ENCODE results near the gene MGAT4A. TPM values are rescaled to one million over a fixed set of nuclear protein-coding genes. Genes with fewer than 3 reads are reported as not detected.

The MGAT4A gene
- total RNA-seq, 2 donors from 2014 or later: 44.0 to 80.8 TPM

GRCh38 chr2:98656800-98657199 is 74.1 kb downstream of the MGAT4A start:
- Histone ChIP-seq H3K4me1 (ENCODE audit: control insufficient read depth in 1 of 2, low read depth in 2 of 2) (peaks cover 4 to 5% of the 10 kb centered on the region in 2 donors), H3K36me3 (no peaks in the 10 kb centered on the region), H3K9me3 (no peaks in the 10 kb centered on the region), H3K27me3 (replicated peaks; ENCODE audit: insufficient read depth) (no peaks in the 10 kb centered on the region), H3K27ac (no peak overlapping the region), H3K4me3 (no peak overlapping the region)
- TF ChIP-seq, protein P1, sequence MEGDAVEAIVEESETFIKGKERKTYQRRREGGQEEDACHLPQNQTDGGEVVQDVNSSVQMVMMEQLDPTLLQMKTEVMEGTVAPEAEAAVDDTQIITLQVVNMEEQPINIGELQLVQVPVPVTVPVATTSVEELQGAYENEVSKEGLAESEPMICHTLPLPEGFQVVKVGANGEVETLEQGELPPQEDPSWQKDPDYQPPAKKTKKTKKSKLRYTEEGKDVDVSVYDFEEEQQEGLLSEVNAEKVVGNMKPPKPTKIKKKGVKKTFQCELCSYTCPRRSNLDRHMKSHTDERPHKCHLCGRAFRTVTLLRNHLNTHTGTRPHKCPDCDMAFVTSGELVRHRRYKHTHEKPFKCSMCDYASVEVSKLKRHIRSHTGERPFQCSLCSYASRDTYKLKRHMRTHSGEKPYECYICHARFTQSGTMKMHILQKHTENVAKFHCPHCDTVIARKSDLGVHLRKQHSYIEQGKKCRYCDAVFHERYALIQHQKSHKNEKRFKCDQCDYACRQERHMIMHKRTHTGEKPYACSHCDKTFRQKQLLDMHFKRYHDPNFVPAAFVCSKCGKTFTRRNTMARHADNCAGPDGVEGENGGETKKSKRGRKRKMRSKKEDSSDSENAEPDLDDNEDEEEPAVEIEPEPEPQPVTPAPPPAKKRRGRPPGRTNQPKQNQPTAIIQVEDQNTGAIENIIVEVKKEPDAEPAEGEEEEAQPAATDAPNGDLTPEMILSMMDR (IDR thresholded peaks at IDR 0.05): no peak
- no peak for DNase-seq (ENCODE audit: low spot score)
- ATAC-seq (ENCODE audit: insufficient number of reproducible peaks, low FRiP score, low read depth): no peak

DNA sequence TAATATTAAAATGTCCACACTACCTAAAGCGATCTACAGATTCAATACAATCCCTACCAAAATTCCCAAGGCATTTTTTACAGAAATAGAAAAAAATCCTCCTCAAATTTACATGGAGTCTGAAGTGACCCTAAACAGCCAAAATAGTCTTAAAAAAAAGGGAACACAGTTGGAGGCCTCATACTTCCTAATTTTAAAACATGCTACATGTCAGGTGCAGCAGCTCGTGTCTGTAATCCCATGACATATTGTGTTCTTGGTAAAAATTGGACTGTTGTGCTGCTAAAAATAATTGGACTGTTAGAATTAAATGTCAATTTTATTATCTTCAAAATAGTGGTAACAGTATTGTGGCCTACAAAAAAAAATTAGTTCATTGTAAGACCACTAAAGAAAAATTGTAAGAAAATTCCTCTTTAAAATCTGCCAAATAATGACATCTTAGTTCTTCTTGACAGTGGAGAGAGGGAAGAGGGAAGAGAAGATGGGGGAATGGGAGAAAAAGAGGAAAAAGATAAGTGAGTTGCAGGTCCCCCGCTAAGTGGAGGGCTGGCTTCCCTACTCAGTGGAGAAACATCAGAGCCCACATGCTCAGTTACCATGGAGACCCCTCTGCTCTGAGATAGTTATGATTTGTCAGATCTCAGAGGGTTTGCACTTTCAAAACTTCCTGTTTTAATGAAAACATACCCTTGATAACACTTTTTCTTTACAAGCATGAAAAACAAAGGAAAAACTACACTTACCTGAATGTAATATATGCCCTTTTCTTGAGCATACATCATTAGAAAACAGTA is 76.0 kb downstream of the MGAT4A start:
- Histone ChIP-seq H3K36me3 (no peaks in the 10 kb centered on the region), H3K4me1 (ENCODE audit: control insufficient read depth in 1 of 2, low read depth in 2 of 2) (peaks cover 4 to 5% of the 10 kb centered on the region in 2 donors), H3K27me3 (replicated peaks; ENCODE audit: insufficient read depth) (no peaks in the 10 kb centered on the region), H3K9me3 (no peaks in the 10 kb centered on the region), H3K4me3 (no peak overlapping the region), H3K27ac (no peak overlapping the region)
- ATAC-seq (ENCODE audit: insufficient number of reproducible peaks, low FRiP score, low read depth) (no peak), DNase-seq (ENCODE audit: low spot score) (no peak)
- TF ChIP-seq, protein P1 (IDR thresholded peaks at IDR 0.05): no peak

DNA sequence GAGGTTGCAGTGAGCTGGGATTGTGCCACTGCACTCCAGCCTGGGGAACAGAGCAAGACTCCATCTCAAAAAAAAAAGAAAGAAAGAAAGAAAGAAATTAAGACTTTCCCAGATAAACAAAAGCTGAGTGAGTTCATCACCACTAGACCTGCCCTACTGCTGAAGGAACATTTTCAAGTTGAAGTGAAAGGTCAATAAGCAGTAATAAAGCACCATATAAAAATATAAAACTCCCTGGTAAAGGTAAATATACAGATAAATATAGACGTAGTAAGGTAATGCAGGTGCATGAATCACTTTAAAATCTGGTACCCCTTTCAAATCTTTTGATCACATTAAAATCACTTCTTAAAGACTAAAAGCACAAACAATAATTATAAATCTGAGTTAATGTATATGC is 79.9 kb downstream of the MGAT4A start:
- H3K27me3 ChIP-seq (replicated peaks; ENCODE audit: insufficient read depth): no peaks in the 10 kb centered on the region
- DNase-seq (ENCODE audit: low spot score) (no peak), ATAC-seq (ENCODE audit: insufficient number of reproducible peaks, low FRiP score, low read depth) (no peak)
- TF ChIP-seq, protein P1 (IDR thresholded peaks at IDR 0.05): no peak
- H3K4me3 ChIP-seq: no peak overlapping the region
- H3K4me1 ChIP-seq (ENCODE audit: control insufficient read depth in 1 of 2, low read depth in 2 of 2): peaks cover 4 to 5% of the 10 kb centered on the region in 2 donors
- peaks cover 3% of the 10 kb centered on the region for H3K36me3 ChIP-seq
- H3K9me3 ChIP-seq: no peaks in the 10 kb centered on the region
- H3K27ac ChIP-seq: no peak overlapping the region

DNA sequence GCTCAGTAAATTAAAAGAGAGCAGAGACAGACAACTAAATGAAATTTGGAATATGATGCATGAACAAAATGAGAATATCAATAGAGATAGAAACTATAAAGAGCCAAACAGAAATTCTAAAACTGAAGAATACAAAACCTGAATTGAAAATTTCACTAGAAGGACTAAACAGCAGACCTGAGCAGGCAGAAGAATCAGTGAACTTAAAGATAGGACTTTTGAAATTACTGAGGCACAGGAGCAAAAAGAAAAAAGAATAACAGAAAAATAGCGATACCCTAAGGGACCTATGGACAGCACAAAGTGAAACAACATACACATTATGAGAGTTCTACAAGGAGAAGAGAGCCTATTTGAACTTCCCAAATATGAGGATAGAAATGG is 80.9 kb downstream of the MGAT4A start:
- Histone ChIP-seq H3K27ac (no peak overlapping the region), H3K36me3 (peaks cover 3% of the 10 kb centered on the region), H3K9me3 (no peaks in the 10 kb centered on the region), H3K4me3 (no peak overlapping the region), H3K4me1 (ENCODE audit: control insufficient read depth in 1 of 2, low read depth in 2 of 2) (peaks cover 4 to 5% of the 10 kb centered on the region in 2 donors), H3K27me3 (replicated peaks; ENCODE audit: insufficient read depth) (no peaks in the 10 kb centered on the region)
- ATAC-seq (ENCODE audit: insufficient number of reproducible peaks, low FRiP score, low read depth): no peak
- TF ChIP-seq, protein P1 (IDR thresholded peaks at IDR 0.05): no peak
- no peak for DNase-seq (ENCODE audit: low spot score)

DNA sequence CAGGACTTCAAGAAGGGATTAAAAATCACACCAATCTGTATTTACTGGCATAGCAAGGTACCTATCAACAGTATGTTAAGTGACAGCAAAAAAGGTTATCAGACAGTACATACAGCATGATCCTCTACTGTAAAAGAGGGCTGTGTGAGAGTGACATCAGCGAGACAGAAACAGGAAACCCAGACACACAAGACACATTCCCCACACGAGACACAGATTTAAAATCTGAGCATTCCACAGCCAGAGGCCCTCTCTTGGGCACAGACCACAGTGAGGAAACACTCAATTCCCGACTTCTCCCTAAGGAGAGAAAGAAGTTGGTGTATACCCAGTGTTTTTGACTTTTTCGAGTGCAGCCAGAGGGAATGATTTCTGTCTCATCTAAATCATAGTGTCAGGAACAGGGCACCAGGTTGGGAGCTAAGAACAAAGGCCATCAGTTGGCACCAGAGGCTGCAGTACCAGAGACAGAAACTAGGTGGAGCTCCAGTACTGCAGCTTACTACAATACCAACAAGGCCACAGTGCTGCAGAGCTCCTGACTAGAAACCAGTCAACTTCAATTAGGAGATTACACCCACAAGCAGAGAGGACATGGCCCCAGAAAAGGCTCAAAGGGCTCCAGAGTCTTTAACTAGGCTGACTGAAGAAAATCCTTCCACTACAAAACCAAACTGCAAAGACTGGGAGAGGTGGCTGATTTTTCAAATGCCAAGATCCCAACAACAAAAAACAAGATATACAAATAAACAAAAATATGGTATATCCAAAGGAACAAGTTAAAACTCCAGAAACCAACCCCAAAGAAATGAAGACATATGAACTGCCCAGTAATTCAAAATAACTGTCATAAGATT is 81.6 kb downstream of the MGAT4A start:
- Histone ChIP-seq H3K4me3 (no peak overlapping the region), H3K27me3 (replicated peaks; ENCODE audit: insufficient read depth) (no peaks in the 10 kb centered on the region), H3K4me1 (ENCODE audit: control insufficient read depth in 1 of 2, low read depth in 2 of 2) (peaks cover 4 to 5% of the 10 kb centered on the region in 2 donors), H3K27ac (no peak overlapping the region), H3K9me3 (no peaks in the 10 kb centered on the region), H3K36me3 (peaks cover 3% of the 10 kb centered on the region)
- peak; percentile 47 for DNase-seq (ENCODE audit: low spot score)
- TF ChIP-seq, protein P1 (IDR thresholded peaks at IDR 0.05): peak; percentile 99
- peak; percentile 73 for ATAC-seq (ENCODE audit: insufficient number of reproducible peaks, low FRiP score, low read depth)
